ENCODE measurements around the gene SLC39A12. TPM values are rescaled to one million over a fixed set of nuclear protein-coding genes. Genes with fewer than 3 reads are reported as not detected.
"Not testable (repeated sequence)": the region's sequence is repeated elsewhere in the genome, so short reads cannot be mapped to it uniquely, and the experiment has no call there.

The SLC39A12 gene
- polyA plus RNA-seq, 1 experiment = not detected

GRCh38 chr10:17918187-17918903 is 33.4 kb upstream of the SLC39A12 start:
- Histone ChIP-seq H3K9me3 (ENCODE audit: control insufficient read depth, insufficient read depth, low read length) (no peaks in the 10 kb centered on the region), H3K27me3 (ENCODE audit: control insufficient read depth, insufficient read depth, low read length) (no peaks in the 10 kb centered on the region), H3K27ac (ENCODE audit: low read depth, low read length) (no peak overlapping the region), H3K4me3 (ENCODE audit: low read depth, low read length) (no peak overlapping the region)
- ChIA-PET POLR2A (no interaction called here), CTCF (no interaction called here)
- no peak for DNase-seq (ENCODE audit: low read depth, low spot score)
- no peak for TF ChIP-seq CTCF (IDR thresholded peaks at IDR 0.05; ENCODE audit: low read depth, low read length)

- ChIA-PET CTCF (interaction anchor here (1.2 kb wide), 1 partner anchor 295 kb away, joined by 7 read pairs; no protein-coding TSS in a partner anchor), POLR2A (no interaction called here)
- no peak for DNase-seq (ENCODE audit: low read depth, low spot score)
- TF ChIP-seq CTCF (IDR thresholded peaks at IDR 0.05; ENCODE audit: low read depth, low read length) = no peak
- Histone ChIP-seq H3K27me3 (ENCODE audit: control insufficient read depth, insufficient read depth, low read length) (no peaks in the 10 kb centered on the region), H3K4me3 (ENCODE audit: low read depth, low read length) (no peak overlapping the region), H3K27ac (ENCODE audit: low read depth, low read length) (no peak overlapping the region), H3K9me3 (ENCODE audit: control insufficient read depth, insufficient read depth, low read length) (no peaks in the 10 kb centered on the region)
These were observed 30.3 kb upstream of the SLC39A12 start for GRCh38 chr10:17921378-17921777.

- ChIA-PET POLR2A (no interaction called here), CTCF (interaction anchor here (1.0 to 1.1 kb wide), 2 partner anchors 187 to 293 kb away, joined by 3 to 4 read pairs; no protein-coding TSS in a partner anchor)
- no peaks in the 10 kb centered on the region for H3K27me3 ChIP-seq (ENCODE audit: control insufficient read depth, insufficient read depth, low read length)
- DNase-seq (ENCODE audit: low read depth, low spot score) = peak; percentile 87
- H3K9me3 ChIP-seq (ENCODE audit: control insufficient read depth, insufficient read depth, low read length) = no peaks in the 10 kb centered on the region
- H3K4me3 ChIP-seq (ENCODE audit: low read depth, low read length) = no peak overlapping the region
- peak overlapping the region; percentile 95 for H3K27ac ChIP-seq (ENCODE audit: low read depth, low read length)
- TF ChIP-seq CTCF (IDR thresholded peaks at IDR 0.05; ENCODE audit: low read depth, low read length) = no peak
These were observed 28.0 kb upstream of the SLC39A12 start for GRCh38 chr10:17923728-17924127.

GRCh38 chr10:17943033-17943745 is 8.5 kb upstream of the SLC39A12 start:
- Histone ChIP-seq H3K27ac (ENCODE audit: low read depth, low read length) (no peak overlapping the region), H3K9me3 (ENCODE audit: control insufficient read depth, insufficient read depth, low read length) (no peaks in the 10 kb centered on the region), H3K27me3 (ENCODE audit: control insufficient read depth, insufficient read depth, low read length) (peaks cover 3% of the 10 kb centered on the region), H3K4me3 (ENCODE audit: low read depth, low read length) (no peak overlapping the region)
- ChIA-PET POLR2A (no interaction called here), CTCF (interaction anchor here (0.6 kb wide), 1 partner anchor 21 kb away, joined by 3 read pairs; no protein-coding TSS in a partner anchor)
- no peak for TF ChIP-seq CTCF (IDR thresholded peaks at IDR 0.05; ENCODE audit: low read depth, low read length)
- no peak for DNase-seq (ENCODE audit: low read depth, low spot score)

GRCh38 chr10:17950269-17950668 is 1.4 kb upstream of the SLC39A12 start:
- POLR2A ChIA-PET; H3K27ac ChIP-seq (ENCODE audit: low read depth, low read length): not testable (repeated sequence)

More at GRCh38 chr10:17950269-17950668, 1.4 kb upstream of the SLC39A12 start:
- CTCF ChIA-PET; H3K4me3 ChIP-seq (ENCODE audit: low read depth, low read length); H3K27me3 ChIP-seq (ENCODE audit: control insufficient read depth, insufficient read depth, low read length); H3K9me3 ChIP-seq (ENCODE audit: control insufficient read depth, insufficient read depth, low read length); DNase-seq (ENCODE audit: low read depth, low spot score): not testable (repeated sequence)

Data from AG04450 (cell line).